Measurements from ENCODE around the gene TMEM132C. TPM values are rescaled to one million over a fixed set of nuclear protein-coding genes. Genes with fewer than 3 reads are reported as not detected.

The TMEM132C gene
- total and polyA plus RNA-seq, 2 of the 4 experiments (the other 2 are of a cell fraction), result not detected

DNA sequence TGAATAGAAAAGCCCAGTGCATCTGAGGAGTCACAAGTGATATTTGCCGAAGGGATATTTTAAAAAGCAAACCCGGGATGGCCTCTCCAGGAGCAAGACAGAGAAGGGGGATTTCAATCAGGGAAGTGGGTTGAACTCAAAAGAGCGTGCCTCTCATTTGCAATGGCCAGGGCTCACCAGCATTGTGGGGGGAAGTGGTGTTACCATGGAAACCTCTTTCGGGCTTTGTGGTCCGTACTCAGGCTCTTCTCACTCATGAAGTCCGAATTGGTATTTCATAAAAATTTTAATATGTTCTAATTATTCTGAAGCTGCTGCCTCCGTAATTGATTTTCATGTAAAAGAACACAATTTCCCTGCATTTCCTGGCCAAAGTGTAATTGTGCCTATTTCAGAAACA lies 476.9 kb downstream of the TMEM132C start:
- H2AFZ ChIP-seq (replicated peaks; ENCODE audit: low read length, poor library complexity), result no peak overlapping the region
- H3K4me2 ChIP-seq (ENCODE audit: low read depth, low read length), result no peak overlapping the region
- peaks cover 21% of the 10 kb centered on the region for H3K9me3 ChIP-seq (ENCODE audit: control insufficient read depth, insufficient read depth, low read length)
- no peaks in the 10 kb centered on the region for H3K36me3 ChIP-seq (ENCODE audit: control insufficient read depth, insufficient read depth, low read length)
- in situ Hi-C loops (cut with MboI; ENCODE audit: low sequenced_read_pairs), result no loop called here
- no peak overlapping the region for H4K5ac ChIP-seq (ENCODE audit: low read depth, low read length)
- dilution Hi-C loops (cut with HindIII; ENCODE audit: low sequenced_read_pairs, unreplicated experiment), result no loop called here
- H4K8ac ChIP-seq (ENCODE audit: low read depth in 2 of 2, low read length in 2 of 2), result no peak overlapping the region
- no peak overlapping the region for H2AK9ac ChIP-seq (replicated peaks; ENCODE audit: low read depth, low read length, poor library complexity)
- no peak overlapping the region for H3K27ac ChIP-seq (ENCODE audit: insufficient read depth, low read length)
- H2BK120ac ChIP-seq (ENCODE audit: low read depth, low read length), result no peak overlapping the region
- intact Hi-C loops (cut with micrococcal nuclease), result no loop called here
- H2BK15ac ChIP-seq (ENCODE audit: low read depth, low read length), result no peak overlapping the region
- no peak overlapping the region for H3K4ac ChIP-seq (ENCODE audit: low read depth, low read length)
- H4K20me1 ChIP-seq (ENCODE audit: insufficient read depth, low read length), result no peaks in the 10 kb centered on the region
- H3K4me3 ChIP-seq (ENCODE audit: insufficient read depth, low read depth, low read length), result no peak overlapping the region
- no peak overlapping the region for H3K14ac ChIP-seq (replicated peaks; ENCODE audit: low read depth, low read length)
- no peak overlapping the region for H3K9ac ChIP-seq (ENCODE audit: low read depth, low read length)
- no peak overlapping the region for H3K23ac ChIP-seq (ENCODE audit: low read depth, low read length)
- no peak overlapping the region for H3K18ac ChIP-seq (ENCODE audit: low read depth, low read length)
- H4K91ac ChIP-seq (ENCODE audit: insufficient read depth, low read depth, low read length), result no peak overlapping the region
- no peak for ATAC-seq (ENCODE audit: low read depth)
- H2BK5ac ChIP-seq (ENCODE audit: low read depth, low read length, poor library complexity, severe bottlenecking), result no peak overlapping the region
- no TSS peak for BruUV-seq (replicated peaks)
- 46% methylated on average over 2 of the region's 7 CpGs; no CpG with 5 or more reads in 1 of the 2 experiments for WGBS, 2 experiments (ENCODE audit: extremely low coverage in 2 of 2, insufficient read length in 1 of 2)
- no peak overlapping the region for H2BK20ac ChIP-seq (ENCODE audit: low read depth, low read length)
- no peak for TF ChIP-seq SMC3 (IDR thresholded peaks at IDR 0.05; ENCODE audit: low read depth, low read length)
- TF ChIP-seq, protein P1, sequence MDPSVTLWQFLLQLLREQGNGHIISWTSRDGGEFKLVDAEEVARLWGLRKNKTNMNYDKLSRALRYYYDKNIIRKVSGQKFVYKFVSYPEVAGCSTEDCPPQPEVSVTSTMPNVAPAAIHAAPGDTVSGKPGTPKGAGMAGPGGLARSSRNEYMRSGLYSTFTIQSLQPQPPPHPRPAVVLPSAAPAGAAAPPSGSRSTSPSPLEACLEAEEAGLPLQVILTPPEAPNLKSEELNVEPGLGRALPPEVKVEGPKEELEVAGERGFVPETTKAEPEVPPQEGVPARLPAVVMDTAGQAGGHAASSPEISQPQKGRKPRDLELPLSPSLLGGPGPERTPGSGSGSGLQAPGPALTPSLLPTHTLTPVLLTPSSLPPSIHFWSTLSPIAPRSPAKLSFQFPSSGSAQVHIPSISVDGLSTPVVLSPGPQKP (IDR thresholded peaks at IDR 0.05; ENCODE audit: borderline replicate concordance, low read depth, low read length), result no peak
- TF ChIP-seq MAZ (IDR thresholded peaks at IDR 0.05; ENCODE audit: borderline replicate concordance, low read depth, low read length), result no peak
- TF ChIP-seq, protein P2, sequence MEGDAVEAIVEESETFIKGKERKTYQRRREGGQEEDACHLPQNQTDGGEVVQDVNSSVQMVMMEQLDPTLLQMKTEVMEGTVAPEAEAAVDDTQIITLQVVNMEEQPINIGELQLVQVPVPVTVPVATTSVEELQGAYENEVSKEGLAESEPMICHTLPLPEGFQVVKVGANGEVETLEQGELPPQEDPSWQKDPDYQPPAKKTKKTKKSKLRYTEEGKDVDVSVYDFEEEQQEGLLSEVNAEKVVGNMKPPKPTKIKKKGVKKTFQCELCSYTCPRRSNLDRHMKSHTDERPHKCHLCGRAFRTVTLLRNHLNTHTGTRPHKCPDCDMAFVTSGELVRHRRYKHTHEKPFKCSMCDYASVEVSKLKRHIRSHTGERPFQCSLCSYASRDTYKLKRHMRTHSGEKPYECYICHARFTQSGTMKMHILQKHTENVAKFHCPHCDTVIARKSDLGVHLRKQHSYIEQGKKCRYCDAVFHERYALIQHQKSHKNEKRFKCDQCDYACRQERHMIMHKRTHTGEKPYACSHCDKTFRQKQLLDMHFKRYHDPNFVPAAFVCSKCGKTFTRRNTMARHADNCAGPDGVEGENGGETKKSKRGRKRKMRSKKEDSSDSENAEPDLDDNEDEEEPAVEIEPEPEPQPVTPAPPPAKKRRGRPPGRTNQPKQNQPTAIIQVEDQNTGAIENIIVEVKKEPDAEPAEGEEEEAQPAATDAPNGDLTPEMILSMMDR (conservative IDR thresholded peaks at IDR 0.05; ENCODE audit: low read depth, low read length), result no peak
- no peak for TF ChIP-seq RAD21 (IDR thresholded peaks at IDR 0.05; ENCODE audit: low read length)
- TF ChIP-seq MAFK (IDR thresholded peaks at IDR 0.05; ENCODE audit: low read depth, low read length), result no peak
- no peak for TF ChIP-seq CEBPB (IDR thresholded peaks at IDR 0.05; ENCODE audit: low read depth, low read length)
- TF ChIP-seq POLR2A (IDR thresholded peaks at IDR 0.05; ENCODE audit: low read depth, low read length), result no peak
- TF ChIP-seq RFX5 (IDR thresholded peaks at IDR 0.05; ENCODE audit: low read depth, low read length), result no peak
- H3K56ac ChIP-seq (ENCODE audit: extremely low read depth, insufficient read depth, low read length), result no peak overlapping the region
- H2AK5ac ChIP-seq (ENCODE audit: low read depth, low read length), result no peak overlapping the region
- H3K4me1 ChIP-seq (ENCODE audit: control insufficient read depth, insufficient read depth, low read length), result no peaks in the 10 kb centered on the region
- no peaks in the 10 kb centered on the region for H3K79me1 ChIP-seq (ENCODE audit: low read depth in 1 of 2, low read length in 2 of 2)
- no peaks in the 10 kb centered on the region for H3K27me3 ChIP-seq (ENCODE audit: control insufficient read depth, insufficient read depth, low read length)
- no peaks in the 10 kb centered on the region for H3K9me1 ChIP-seq (ENCODE audit: insufficient read depth, low read length)
- ChIA-PET POLR2A (ENCODE audit: unreplicated experiment) (no interaction called here), CTCF (no interaction called here)
- DNase-seq, result no peak

All from IMR-90 (cell line).